KBM-7 (cell line): ENCODE measurements around the gene NSG1.
"Not testable (repeated sequence)": the region's sequence is repeated elsewhere in the genome, so short reads cannot be mapped to it uniquely, and the experiment has no call there.

ENCODE experiments used
- DNase-seq: peaks from one replicate; pipeline ENCODE4 v3.0.0-alpha.2; 2015
- in situ Hi-C: fragments of 300-500 bp; cut with MboI; formaldehyde crosslinking; loops from 2 replicates; pipeline ENCODE4 v1.14.3; 2020; ENCODE audit warnings: low sequenced_read_pairs, low pct_unique_long_range_greater_than_20kb, mixed read lengths

The NSG1 gene

GRCh38 chr4:4456816-4457578 lies 70.1 kb downstream of the NSG1 start:
- no peak for DNase-seq
- in situ Hi-C loops, result no loop called here

GRCh38 chr4:4457803-4458553 lies 71.1 kb downstream of the NSG1 start:
- DNase-seq, result no peak

GRCh38 chr4:4459181-4459580 lies 72.3 kb downstream of the NSG1 start:
- no peak for DNase-seq
- in situ Hi-C loops, result no loop called here

More at GRCh38 chr4:4457803-4458553, 71.1 kb downstream of the NSG1 start:
- in situ Hi-C loops, result no loop called here

- in situ Hi-C loops, result no loop called here
- DNase-seq, result no peak
Observed at GRCh38 chr4:4460759-4461158, 73.9 kb downstream of the NSG1 start.

- in situ Hi-C loops, result no loop called here
- DNase-seq, result no peak
Observed at GRCh38 chr4:4461178-4461577, 74.3 kb downstream of the NSG1 start.

- no peak for DNase-seq
- in situ Hi-C loops, result no loop called here
Observed at GRCh38 chr4:4461850-4462249, 74.9 kb downstream of the NSG1 start.

- no peak for DNase-seq
Observed at GRCh38 chr4:4462970-4463369, 76.1 kb downstream of the NSG1 start.

GRCh38 chr4:4465238-4465637 lies 78.3 kb downstream of the NSG1 start:
- in situ Hi-C loops, result not testable (repeated sequence)

More at GRCh38 chr4:4462970-4463369, 76.1 kb downstream of the NSG1 start:
- in situ Hi-C loops, result no loop called here

More at GRCh38 chr4:4465238-4465637, 78.3 kb downstream of the NSG1 start:
- not testable (repeated sequence) for DNase-seq
